A204.1 (cell line): ENCODE measurements around the gene SGPL1.

Source experiments
- FAIRE-seq: peaks from 2 replicates; lab custom pipeline; 2012; peaks lifted over from hg19 to GRCh38; lab: Jason Lieb, UNC

Gene SGPL1

GRCh38 chr10:70780772-70781171, 35.0 kb upstream of the SGPL1 start:
- no peak for FAIRE-seq

- no peak for FAIRE-seq
These were observed 34.2 kb upstream of the SGPL1 start for GRCh38 chr10:70781461-70782051.

- no peak for FAIRE-seq
These were observed 33.5 kb upstream of the SGPL1 start for GRCh38 chr10:70782086-70782745.

GRCh38 chr10:70782746-70783680, 32.7 kb upstream of the SGPL1 start:
- no peak for FAIRE-seq

GRCh38 chr10:70784016-70784415, 31.7 kb upstream of the SGPL1 start:
- no peak for FAIRE-seq

- FAIRE-seq: no peak
These were observed 31.3 kb upstream of the SGPL1 start for GRCh38 chr10:70784471-70784870.

GRCh38 chr10:70785190-70785589, 30.6 kb upstream of the SGPL1 start, which contains the start of gene TBATA:
Gene TBATA, minus strand, starts transcription at chr10:70785377. Its CDS starts 1,998 bp downstream, at chr10:70783379.
- no peak for FAIRE-seq

- FAIRE-seq: no peak
These were observed 28.8 kb upstream of the SGPL1 start for GRCh38 chr10:70786799-70787415.

GRCh38 chr10:70791386-70792039, 24.2 kb upstream of the SGPL1 start:
- FAIRE-seq: no peak

GRCh38 chr10:70795613-70796012, 20.1 kb upstream of the SGPL1 start:
- no peak for FAIRE-seq

GRCh38 chr10:70797840-70798239, 17.9 kb upstream of the SGPL1 start:
- no peak for FAIRE-seq

- FAIRE-seq: no peak
These were observed 16.6 kb upstream of the SGPL1 start for GRCh38 chr10:70799124-70799523.

GRCh38 chr10:70801854-70802253, 13.9 kb upstream of the SGPL1 start:
- FAIRE-seq: no peak

- FAIRE-seq: no peak
These were observed 11.8 kb upstream of the SGPL1 start for GRCh38 chr10:70803775-70804420.

- FAIRE-seq: no peak
These were observed 11.3 kb upstream of the SGPL1 start for GRCh38 chr10:70804421-70804808.

- FAIRE-seq: no peak
These were observed 10.0 kb upstream of the SGPL1 start for GRCh38 chr10:70805619-70806215.

GRCh38 chr10:70806841-70807240, 8.9 kb upstream of the SGPL1 start:
- FAIRE-seq: no peak

GRCh38 chr10:70807556-70807955, 8.2 kb upstream of the SGPL1 start:
- no peak for FAIRE-seq

GRCh38 chr10:70809011-70809611, 6.6 kb upstream of the SGPL1 start:
- FAIRE-seq: no peak

- FAIRE-seq: no peak
These were observed 6.0 kb upstream of the SGPL1 start for GRCh38 chr10:70809726-70810125.

GRCh38 chr10:70810967-70811366, 4.8 kb upstream of the SGPL1 start:
- no peak for FAIRE-seq
